Measurements from ENCODE around the gene DNAH17.

- TF ChIP-seq CTCF (IDR thresholded peaks at IDR 0.05) (no peak), POLR2A (IDR thresholded peaks at IDR 0.05) (no peak)
Observed at GRCh38 chr17:78427140-78427539, 150.1 kb downstream of the DNAH17 start.

Data from esophagus squamous epithelium (tissue), 4 donors.